HG02678 (cell line): Measurements from ENCODE around the gene KRTAP12-1.
"Not testable (repeated sequence)": the region's sequence is repeated elsewhere in the genome, so short reads cannot be mapped to it uniquely, and the experiment has no call there.

Experiments
- ATAC-seq: cut with Tn5 transposase; IDR thresholded peaks from one replicate; pipeline ENCODE4 v1.9.1; 2021; ENCODE audit warnings: mild to moderate bottlenecking, moderate library complexity; ENCODE audit not compliant: unreplicated experiment

The KRTAP12-1 gene

GRCh38 chr21:44699502-44700001 is 17.6 kb upstream of the KRTAP12-1 start:
- no peak for ATAC-seq

- ATAC-seq, result no peak
These were observed 16.1 kb upstream of the KRTAP12-1 start for GRCh38 chr21:44697811-44698734.

- ATAC-seq, result not testable (repeated sequence)
These were observed 15.3 kb upstream of the KRTAP12-1 start, which contains the start of gene KRTAP10-12 for GRCh38 chr21:44697172-44697810. Gene KRTAP10-12 (plus strand): TSS chr21:44697172. CDS start chr21:44697202, 30 bp downstream.

- no peak for ATAC-seq
These were observed 14.6 kb upstream of the KRTAP12-1 start for GRCh38 chr21:44696572-44696971.

GRCh38 chr21:44695641-44696040 is 13.7 kb upstream of the KRTAP12-1 start:
- ATAC-seq, result no peak

GRCh38 chr21:44695184-44695583 is 13.2 kb upstream of the KRTAP12-1 start:
- ATAC-seq, result no peak

GRCh38 chr21:44694776-44695175 is 12.8 kb upstream of the KRTAP12-1 start:
- no peak for ATAC-seq

GRCh38 chr21:44692798-44693512 is 11.0 kb upstream of the KRTAP12-1 start:
- ATAC-seq, result no peak

GRCh38 chr21:44691686-44692085 is 9.7 kb upstream of the KRTAP12-1 start:
- no peak for ATAC-seq

GRCh38 chr21:44689740-44690139 is 7.8 kb upstream of the KRTAP12-1 start:
- not testable (repeated sequence) for ATAC-seq

GRCh38 chr21:44687671-44688070 is 5.7 kb upstream of the KRTAP12-1 start:
- ATAC-seq, result no peak

- no peak for ATAC-seq
These were observed 5.0 kb upstream of the KRTAP12-1 start for GRCh38 chr21:44686843-44687561.

- no peak for ATAC-seq
These were observed 4.2 kb upstream of the KRTAP12-1 start for GRCh38 chr21:44686000-44686781.

- ATAC-seq, result not testable (repeated sequence)
These were observed 3.1 kb upstream of the KRTAP12-1 start for GRCh38 chr21:44685050-44685449.

GRCh38 chr21:44684483-44684882 is 2.5 kb upstream of the KRTAP12-1 start:
- no peak for ATAC-seq

GRCh38 chr21:44684077-44684476 is 2.1 kb upstream of the KRTAP12-1 start:
- no peak for ATAC-seq

- ATAC-seq, result no peak
These were observed 703 bp upstream of the KRTAP12-1 start for GRCh38 chr21:44682580-44683151.

- no peak for ATAC-seq
These were observed 811 bp downstream of the KRTAP12-1 start for GRCh38 chr21:44681152-44681551.

GRCh38 chr21:44677881-44678280 is 4.1 kb downstream of the KRTAP12-1 start:
- ATAC-seq, result no peak
